ENCODE measurements around the gene DHRS1. TPM values are rescaled to one million over a fixed set of nuclear protein-coding genes. Genes with fewer than 3 reads are reported as not detected.

DHRS1 gene
- total RNA-seq, 2 experiments from 2014 or later, result 11.9 to 13.6 TPM

DNA sequence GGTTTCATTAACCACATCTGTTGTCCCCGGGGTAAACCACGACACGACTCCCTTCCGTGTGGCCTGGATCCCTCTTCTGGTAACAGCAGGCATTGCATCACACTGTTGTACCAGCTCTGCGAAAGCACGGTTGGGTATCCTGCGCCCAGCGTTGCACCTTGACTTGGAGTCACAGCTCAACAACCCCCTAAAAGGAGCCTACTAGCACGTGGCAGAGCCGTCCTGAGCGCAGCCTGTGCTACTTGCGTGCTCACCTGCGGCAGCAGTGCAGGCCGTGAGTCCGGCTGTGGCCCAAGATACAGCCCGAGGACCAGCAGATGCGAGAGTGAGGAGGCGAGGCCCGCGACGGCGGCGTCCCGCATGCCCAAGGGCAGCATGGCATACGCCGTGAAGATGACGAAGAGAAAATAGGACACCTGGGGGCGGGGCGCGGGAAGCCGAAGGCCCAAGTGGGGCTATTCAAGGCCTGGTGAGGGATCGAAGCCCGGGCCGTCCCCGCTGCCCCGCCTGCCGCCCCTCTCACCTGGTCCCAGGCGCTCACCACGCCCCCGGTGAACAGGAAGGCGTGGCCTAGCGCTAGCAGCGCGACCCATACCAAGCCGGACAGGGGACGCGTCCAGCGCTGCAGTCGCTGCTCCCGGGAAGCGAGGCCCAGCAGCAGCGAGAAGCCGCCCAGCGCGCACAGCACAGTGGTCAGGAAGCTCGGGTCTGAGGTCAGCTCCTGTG is 32.9 kb upstream of the DHRS1 start:
- Mint-ChIP-seq H3K27ac (no peak overlapping the region), H3K4me3 (peak overlapping the region; percentile 68), H3K4me1 (ENCODE audit: low read depth) (peaks cover 43% of the 10 kb centered on the region), H3K36me3 (ENCODE audit: low read depth) (peaks cover 3% of the 10 kb centered on the region), H3K9me3 (no peaks in the 10 kb centered on the region), H3K27me3 (peaks cover 29% of the 10 kb centered on the region)
- DNase-seq, result peak; percentile 93
- intact Hi-C loops (cut with micrococcal nuclease), result loop anchor here (1.0 kb wide), 1 partner anchor 99 kb away; no protein-coding TSS in a partner anchor
- ATAC-seq, result peak; percentile 87
- TF ChIP-seq CTCF (IDR thresholded peaks at IDR 0.05), result peak; percentile 82
- ChIA-PET CTCF (interaction anchor here (0.6 to 12.7 kb wide), 35 partner anchors 8 to 218 kb away, joined by 3 to 454 read pairs (median 6); partner anchors contain the start of genes CBLN3, CIDEB, DCAF11 and DHRS1), POLR2A (interaction anchor here (0.6 to 8.5 kb wide), 8 partner anchors 14 to 237 kb away, joined by 3 to 82 read pairs (median 8); partner anchors contain the start of genes CBLN3, KHNYN, LTB4R and SDR39U1)

DNA sequence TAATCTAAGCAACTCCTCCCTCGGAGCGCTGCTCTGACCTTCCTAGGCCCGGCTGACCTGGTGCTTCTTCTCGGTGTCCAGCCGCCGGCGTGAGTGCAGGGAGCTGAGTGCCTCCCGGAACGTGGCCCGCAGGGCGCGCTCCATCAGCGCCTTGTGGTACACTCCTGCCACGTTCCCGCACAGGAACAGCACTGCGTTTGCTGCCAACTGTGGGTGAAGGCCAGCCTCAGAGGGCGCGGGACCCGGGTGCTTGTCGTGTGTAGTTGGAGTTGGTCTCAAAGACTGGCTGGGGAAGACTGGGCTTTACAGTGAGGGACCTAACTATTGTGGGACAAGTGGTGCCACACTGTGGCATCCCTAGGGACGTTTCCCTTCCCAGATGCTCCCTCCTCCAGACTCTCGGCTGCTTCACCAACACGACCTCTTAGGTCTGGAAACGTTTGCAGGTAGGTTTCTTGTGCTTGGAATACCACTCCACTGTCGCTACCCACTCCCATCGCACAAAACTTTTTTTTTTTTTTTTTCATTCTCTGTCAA is 32.2 kb upstream of the DHRS1 start:
- H3K36me3 Mint-ChIP-seq (ENCODE audit: low read depth), result peaks cover 3% of the 10 kb centered on the region
- CTCF ChIA-PET, result interaction anchor here (0.7 to 12.7 kb wide), 16 partner anchors 8 to 109 kb away, joined by 3 to 454 read pairs (median 22); partner anchors contain the start of genes CBLN3, CIDEB, KHNYN and LTB4R
- POLR2A ChIA-PET, result interaction anchor here (0.9 to 8.5 kb wide), 4 partner anchors 33 to 236 kb away, joined by 3 to 82 read pairs (median 4); partner anchors contain the start of genes CBLN3, DHRS1, KHNYN and NOP9
- no peak for TF ChIP-seq CTCF (IDR thresholded peaks at IDR 0.05)
- ATAC-seq (no peak), DNase-seq (no peak)
- peak overlapping the region; percentile 68 for H3K4me3 Mint-ChIP-seq
- intact Hi-C loops (cut with micrococcal nuclease), result loop anchor here (1.0 kb wide), 1 partner anchor 100 kb away; no protein-coding TSS in a partner anchor
- H3K27me3 Mint-ChIP-seq, result peaks cover 29% of the 10 kb centered on the region
- no peak overlapping the region for H3K27ac Mint-ChIP-seq
- H3K9me3 Mint-ChIP-seq, result no peaks in the 10 kb centered on the region
- peaks cover 47% of the 10 kb centered on the region for H3K4me1 Mint-ChIP-seq (ENCODE audit: low read depth)

GRCh38 chr14:24330973-24331674 is 31.5 kb upstream of the DHRS1 start:
- no peak for TF ChIP-seq CTCF (IDR thresholded peaks at IDR 0.05)

GRCh38 chr14:24329736-24330135 is 30.2 kb upstream of the DHRS1 start:
- CTCF ChIA-PET, result interaction anchor here (0.8 to 8.8 kb wide), 6 partner anchors 9 to 112 kb away, joined by 3 to 155 read pairs (median 26); partner anchors contain the start of genes CIDEB, LTB4R, LTB4R2 and RIPK3
- peak; percentile 53 for ATAC-seq
- peak overlapping the region; percentile 61 for H3K27ac Mint-ChIP-seq

More at GRCh38 chr14:24330973-24331674, 31.5 kb upstream of the DHRS1 start:
- Mint-ChIP-seq H3K4me1 (ENCODE audit: low read depth) (peaks cover 47% of the 10 kb centered on the region), H3K27ac (no peak overlapping the region), H3K9me3 (no peaks in the 10 kb centered on the region), H3K4me3 (no peak overlapping the region), H3K27me3 (peaks cover 29% of the 10 kb centered on the region), H3K36me3 (ENCODE audit: low read depth) (peaks cover 3% of the 10 kb centered on the region)
- ATAC-seq (no peak), DNase-seq (no peak)
- CTCF ChIA-PET, result interaction anchor here (1.3 to 12.7 kb wide), 8 partner anchors 9 to 105 kb away, joined by 3 to 454 read pairs (median 79); partner anchors contain the start of genes CBLN3, CIDEB, KHNYN and LTB4R
- POLR2A ChIA-PET, result interaction anchor here (0.7 to 8.5 kb wide), 4 partner anchors 32 to 236 kb away, joined by 3 to 82 read pairs (median 3); partner anchors contain the start of genes CBLN3, DHRS1, KHNYN and NOP9
- intact Hi-C loops (cut with micrococcal nuclease), result no loop called here

More at GRCh38 chr14:24329736-24330135, 30.2 kb upstream of the DHRS1 start:
- Mint-ChIP-seq H3K9me3 (no peaks in the 10 kb centered on the region), H3K27me3 (peaks cover 22% of the 10 kb centered on the region), H3K4me3 (no peak overlapping the region), H3K36me3 (ENCODE audit: low read depth) (no peaks in the 10 kb centered on the region), H3K4me1 (ENCODE audit: low read depth) (peaks cover 42% of the 10 kb centered on the region)
- intact Hi-C loops (cut with micrococcal nuclease), result no loop called here
- no peak for TF ChIP-seq CTCF (IDR thresholded peaks at IDR 0.05)
- DNase-seq, result peak; percentile 85
- POLR2A ChIA-PET, result interaction anchor here (0.7 to 8.5 kb wide), 2 partner anchors 11 to 100 kb away, joined by 3 to 82 read pairs; partner anchors contain the start of genes CBLN3 and KHNYN

Data from activated CD8-positive, alpha-beta T cell treated with anti-CD3 and anti-CD28 coated beads for 36 hours (primary cell).